Uterus (tissue), 2 donors: ENCODE data around the gene COL4A1.

Experiments
- CTCF ChIP-seq, 4 experiments: fragments of 200-600 bp in 2 of 4; fragments of 450-650 bp in 2 of 4; sonication (generic) in 2 of 4; IDR thresholded peaks; one replicate each; pipeline ENCODE4 v1.5.1; 2016 to 2019; ENCODE audit warnings: antibody characterized with exemption in 4 of 4, mild to moderate bottlenecking in 2 of 4, moderate library complexity in 1 of 4
- POLR2A ChIP-seq, 2 donors: fragments of 450-650 bp; IDR thresholded peaks; one replicate each; pipeline ENCODE4 v1.6.1; 2016; ENCODE audit warnings: antibody characterized with exemption in 2 of 2, mild to moderate bottlenecking in 1 of 2, moderate library complexity in 1 of 2

GRCh38 chr13:110317093-110317492 lies 10.1 kb upstream of the COL4A1 start:
- no peak for TF ChIP-seq POLR2A (IDR thresholded peaks at IDR 0.05)
- TF ChIP-seq CTCF (IDR thresholded peaks at IDR 0.05): no peak
